Activated effector memory CD4-positive, alpha-beta T cell treated with Interleukin-2 at 50 U/mL for 16 hours (primary cell): ENCODE data around the gene DOCK3.

ENCODE experiments used
- DNase-seq: peaks from one replicate; pipeline ENCODE4 v3.0.0-alpha.2; 2020

The DOCK3 gene

GRCh38 chr3:51393134-51393495 lies 718.4 kb downstream of the DOCK3 start:
- no peak for DNase-seq

- no peak for DNase-seq
Observed at GRCh38 chr3:51393564-51393963, 718.8 kb downstream of the DOCK3 start.

GRCh38 chr3:51394541-51394940 lies 719.8 kb downstream of the DOCK3 start:
- DNase-seq = no peak

GRCh38 chr3:51395493-51396213 lies 720.9 kb downstream of the DOCK3 start:
- DNase-seq = no peak

- DNase-seq = no peak
Observed at GRCh38 chr3:51396401-51396800, 721.7 kb downstream of the DOCK3 start.

DNA sequence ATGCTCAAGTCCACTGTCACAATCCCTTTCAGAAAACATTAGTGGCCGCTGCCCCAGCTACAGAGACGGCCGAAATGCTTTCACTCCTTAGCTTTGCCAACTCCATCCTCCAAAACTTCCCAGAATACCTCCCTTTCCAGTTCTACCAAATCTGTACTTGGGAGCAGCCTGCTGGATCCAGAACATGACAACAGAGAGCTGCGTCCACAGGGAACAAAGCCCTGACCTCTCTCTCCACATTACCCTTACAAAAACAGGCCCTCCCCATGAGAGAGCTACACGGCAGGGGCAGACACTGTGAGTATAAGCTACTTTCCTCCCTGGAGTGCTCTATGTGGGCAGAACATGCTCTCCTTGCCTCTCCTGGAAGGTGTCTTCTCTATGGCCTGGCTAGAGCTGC lies 722.7 kb downstream of the DOCK3 start:
- DNase-seq = no peak

DNA sequence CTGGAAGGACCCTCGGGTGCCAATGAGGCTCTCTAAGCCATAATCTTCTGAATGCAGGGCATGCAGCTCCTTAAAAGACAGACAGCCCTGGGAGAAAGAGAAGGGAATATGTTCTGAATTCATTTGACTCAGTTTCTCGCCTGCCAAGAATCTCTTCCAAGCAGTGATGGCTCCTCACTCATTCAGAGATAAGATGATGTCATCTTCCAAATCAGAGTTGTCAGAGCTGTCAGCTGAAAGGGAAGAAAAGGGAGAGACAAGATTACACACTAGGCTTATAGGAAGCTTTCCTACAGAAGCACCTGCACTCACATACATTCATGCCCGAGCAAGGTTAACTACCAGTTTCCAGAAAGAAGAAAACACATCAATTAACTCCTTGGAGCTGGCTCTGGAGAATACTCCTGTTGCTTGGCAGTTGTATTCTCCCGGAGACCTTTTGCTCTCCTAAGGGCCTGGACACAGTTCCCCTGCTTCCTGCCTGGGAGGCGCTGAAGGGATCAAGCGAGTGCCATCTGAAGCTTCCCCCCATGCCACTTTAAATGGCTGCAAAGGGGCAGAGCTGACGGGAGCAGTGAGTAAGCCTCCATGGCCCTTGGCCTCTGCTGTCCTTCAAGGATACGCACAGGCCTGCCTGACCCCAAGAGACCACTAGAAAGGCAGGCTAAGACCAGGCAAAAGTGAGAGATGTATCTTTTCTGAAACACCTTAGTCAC lies 724.0 kb downstream of the DOCK3 start:
- no peak for DNase-seq

- no peak for DNase-seq
Observed at GRCh38 chr3:51400166-51400565, 725.4 kb downstream of the DOCK3 start.

GRCh38 chr3:51401735-51402134 lies 727.0 kb downstream of the DOCK3 start:
- DNase-seq = no peak

DNA sequence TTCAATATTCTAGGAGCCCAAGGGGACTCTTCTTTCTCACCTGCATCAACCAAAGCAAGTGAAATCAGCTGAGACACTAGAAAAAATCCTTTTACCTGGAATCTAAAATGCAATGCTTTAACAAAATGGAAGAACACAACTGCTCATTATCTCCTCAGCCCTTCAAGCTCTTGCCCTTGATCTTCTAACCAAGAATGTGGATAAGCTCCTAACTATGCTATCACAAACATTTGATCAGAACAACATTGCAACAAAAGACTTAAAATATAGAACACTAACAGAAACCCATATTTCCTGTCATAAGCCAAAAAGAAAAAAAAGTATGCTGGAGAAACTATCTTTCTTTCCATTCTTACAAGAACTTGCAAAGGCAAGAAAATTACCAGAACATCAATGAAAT lies 728.9 kb downstream of the DOCK3 start:
- no peak for DNase-seq

- no peak for DNase-seq
Observed at GRCh38 chr3:51408021-51408420, 733.3 kb downstream of the DOCK3 start.

DNA sequence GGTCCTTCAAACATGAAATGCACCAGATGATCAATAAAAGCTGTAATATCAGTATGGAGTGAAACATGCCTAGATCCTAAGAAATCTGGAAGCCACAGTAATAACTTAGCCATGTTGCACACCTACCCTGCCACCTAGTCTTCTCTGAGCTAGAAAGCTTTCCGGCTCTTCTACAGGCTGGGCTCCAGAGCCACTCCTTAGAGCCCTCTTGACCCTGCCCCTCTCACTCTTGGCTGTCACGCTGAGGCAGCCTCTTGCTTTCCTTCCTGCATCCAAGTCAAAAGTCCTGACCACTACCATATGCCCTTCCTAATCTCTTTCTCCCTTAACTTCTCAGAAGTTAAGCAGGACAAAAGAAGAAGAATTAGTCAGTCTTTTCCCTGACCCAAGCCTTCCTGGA lies 734.1 kb downstream of the DOCK3 start:
- no peak for DNase-seq

GRCh38 chr3:51422211-51422610 lies 747.5 kb downstream of the DOCK3 start:
- no peak for DNase-seq

GRCh38 chr3:51426921-51427320 lies 752.2 kb downstream of the DOCK3 start:
- no peak for DNase-seq

DNA sequence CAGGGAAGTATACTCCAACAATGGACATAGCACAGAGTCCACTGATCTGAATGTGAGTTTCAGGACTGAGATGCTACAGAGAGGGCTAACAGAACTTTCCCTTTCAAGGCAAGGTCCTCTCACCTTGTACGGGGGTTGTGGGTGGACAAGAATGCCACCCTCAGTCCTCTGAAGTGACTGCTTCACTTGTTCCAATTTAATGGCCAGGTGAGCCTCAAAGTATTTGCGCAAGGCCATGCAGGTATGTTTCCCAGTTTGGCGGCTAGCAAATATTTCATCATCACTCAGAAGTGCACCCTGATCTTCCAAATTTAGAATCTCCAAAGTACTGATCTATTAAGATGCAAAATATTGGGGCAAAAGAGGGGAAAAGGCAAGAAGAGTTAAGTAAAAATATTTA lies 754.4 kb downstream of the DOCK3 start:
- no peak for DNase-seq
